Stomach smooth muscle (tissue), 2 donors: ENCODE data around the gene FHIT.

Experiments
- H3K27ac ChIP-seq: one replicate; pipeline ENCODE4 v1.7.0; 2013; ENCODE audit warnings: mild to moderate bottlenecking, low read length, inconsistent platforms
- H3K27me3 ChIP-seq, 2 donors: one replicate each; pipeline ENCODE4 v1.7.0; 2013; ENCODE audit warnings: low read length in 2 of 2; ENCODE audit not compliant: insufficient read depth in 2 of 2, control insufficient read depth in 1 of 2
- H3K36me3 ChIP-seq, 2 donors: one replicate each; pipeline ENCODE4 v1.7.0; 2013; ENCODE audit warnings: low read length in 2 of 2; ENCODE audit not compliant: control insufficient read depth in 2 of 2, insufficient read depth in 2 of 2
- H3K4me1 ChIP-seq: one replicate; pipeline ENCODE4 v1.7.0; 2013; ENCODE audit warnings: low read length; ENCODE audit not compliant: control insufficient read depth, insufficient read depth
- H3K4me3 ChIP-seq, 2 donors: one replicate each; pipeline ENCODE4 v1.7.0; 2013; ENCODE audit warnings: low read length in 2 of 2
- H3K9ac ChIP-seq, 2 donors: one replicate each; pipeline ENCODE4 v1.7.0; 2013; ENCODE audit warnings: low read length in 2 of 2, mild to moderate bottlenecking in 1 of 2
- H3K9me3 ChIP-seq, 2 donors: one replicate each; pipeline ENCODE4 v1.7.0; 2013; ENCODE audit warnings: low read length in 2 of 2; ENCODE audit not compliant: control insufficient read depth in 2 of 2
- donor health status: healthy.
- donor health status: Pancreatic carcinoma.

FHIT gene

GRCh38 chr3:60147249-60147950, 1103.9 kb downstream of the FHIT start:
- Histone ChIP-seq H3K36me3 (no peaks in the 10 kb centered on the region), H3K9me3 (no peaks in the 10 kb centered on the region), H3K27me3 (no peaks in the 10 kb centered on the region), H3K9ac (no peak overlapping the region), H3K4me3 (no peak overlapping the region), H3K27ac (no peak overlapping the region), H3K4me1 (no peaks in the 10 kb centered on the region)

- Histone ChIP-seq H3K27ac (no peak overlapping the region), H3K9ac (no peak overlapping the region), H3K9me3 (no peaks in the 10 kb centered on the region), H3K4me3 (no peak overlapping the region), H3K4me1 (no peaks in the 10 kb centered on the region), H3K27me3 (no peaks in the 10 kb centered on the region), H3K36me3 (no peaks in the 10 kb centered on the region)
Measured at GRCh38 chr3:60146121-60146520, 1105.1 kb downstream of the FHIT start.

- Histone ChIP-seq H3K9me3 (no peaks in the 10 kb centered on the region), H3K36me3 (no peaks in the 10 kb centered on the region), H3K9ac (no peak overlapping the region), H3K4me3 (no peak overlapping the region), H3K27me3 (no peaks in the 10 kb centered on the region), H3K4me1 (no peaks in the 10 kb centered on the region), H3K27ac (no peak overlapping the region)
Measured at GRCh38 chr3:60144071-60144470, 1107.2 kb downstream of the FHIT start.

DNA sequence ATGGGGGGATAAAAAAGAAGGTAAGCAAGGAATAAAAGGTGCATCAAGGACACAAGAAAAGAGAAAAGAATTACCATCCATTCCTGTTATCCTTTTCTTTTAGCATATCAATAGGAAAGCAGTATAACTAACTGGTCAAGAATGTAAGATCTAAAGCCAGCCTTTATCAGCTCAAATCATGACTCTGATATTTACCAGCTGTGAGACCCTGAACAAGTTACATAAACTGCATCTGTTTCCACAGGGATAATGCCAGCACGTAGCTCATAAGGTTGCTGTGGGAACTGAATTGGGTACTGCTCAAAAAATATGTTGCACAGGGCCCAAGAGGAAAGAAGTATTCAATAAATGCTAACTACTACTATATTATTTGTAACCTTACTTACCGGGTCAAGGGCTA, 1109.2 kb downstream of the FHIT start:
- Histone ChIP-seq H3K4me1 (no peaks in the 10 kb centered on the region), H3K27ac (no peak overlapping the region), H3K4me3 (no peak overlapping the region), H3K27me3 (no peaks in the 10 kb centered on the region), H3K9ac (no peak overlapping the region), H3K36me3 (no peaks in the 10 kb centered on the region), H3K9me3 (no peaks in the 10 kb centered on the region)

DNA sequence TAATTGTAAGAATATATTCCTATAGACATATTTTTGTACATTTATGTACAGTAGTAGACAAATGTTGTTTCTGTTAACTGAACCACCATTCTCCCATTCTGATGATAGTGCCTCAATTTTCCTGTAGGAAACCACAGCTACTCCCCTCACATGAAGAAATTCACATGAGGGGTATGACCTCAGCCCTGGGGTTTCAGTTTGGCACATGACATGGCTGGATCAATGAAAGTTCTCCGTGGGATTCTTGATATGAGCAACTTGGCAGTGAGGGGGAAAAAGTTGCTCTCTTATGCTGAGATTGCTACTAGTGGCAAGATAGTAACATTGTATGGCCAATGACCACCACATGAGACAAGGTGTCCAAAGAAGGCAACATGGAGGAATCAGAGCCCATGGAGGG, 1111.1 kb downstream of the FHIT start:
- Histone ChIP-seq H3K27me3 (no peaks in the 10 kb centered on the region), H3K9ac (no peak overlapping the region), H3K4me1 (no peaks in the 10 kb centered on the region), H3K36me3 (no peaks in the 10 kb centered on the region), H3K4me3 (no peak overlapping the region), H3K9me3 (no peaks in the 10 kb centered on the region), H3K27ac (no peak overlapping the region)

- no peaks in the 10 kb centered on the region for H3K36me3 ChIP-seq
Measured at GRCh38 chr3:60136601-60137000, 1114.7 kb downstream of the FHIT start.

DNA sequence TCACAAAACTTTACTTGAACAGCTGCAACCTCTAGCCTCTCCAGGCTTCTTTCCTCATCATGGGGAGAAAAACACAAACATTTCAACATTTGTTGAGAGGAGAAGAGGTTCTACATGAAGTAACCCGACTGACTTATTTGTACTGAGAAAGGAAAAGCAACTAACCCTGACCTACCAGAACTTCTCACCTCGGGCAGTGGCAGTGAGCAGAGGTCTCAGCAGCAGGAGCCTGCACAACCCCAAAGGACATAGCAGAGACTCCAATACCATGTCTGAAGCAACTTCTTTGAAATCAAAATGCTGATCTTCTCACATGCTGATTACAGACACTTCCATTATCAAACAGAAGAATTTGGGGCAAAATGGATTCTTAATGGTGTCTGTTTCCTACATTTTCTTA, 1115.8 kb downstream of the FHIT start:
- no peak overlapping the region for H3K4me3 ChIP-seq
- no peaks in the 10 kb centered on the region for H3K4me1 ChIP-seq
- no peaks in the 10 kb centered on the region for H3K27me3 ChIP-seq
- no peak overlapping the region for H3K9ac ChIP-seq
- no peaks in the 10 kb centered on the region for H3K36me3 ChIP-seq
- H3K9me3 ChIP-seq, result no peaks in the 10 kb centered on the region
- H3K27ac ChIP-seq, result no peak overlapping the region

More at GRCh38 chr3:60136601-60137000, 1114.7 kb downstream of the FHIT start:
- H3K4me1 ChIP-seq, result no peaks in the 10 kb centered on the region
- no peak overlapping the region for H3K4me3 ChIP-seq
- no peak overlapping the region for H3K27ac ChIP-seq
- H3K9me3 ChIP-seq, result no peaks in the 10 kb centered on the region
- H3K27me3 ChIP-seq, result no peaks in the 10 kb centered on the region
- H3K9ac ChIP-seq, result no peak overlapping the region

DNA sequence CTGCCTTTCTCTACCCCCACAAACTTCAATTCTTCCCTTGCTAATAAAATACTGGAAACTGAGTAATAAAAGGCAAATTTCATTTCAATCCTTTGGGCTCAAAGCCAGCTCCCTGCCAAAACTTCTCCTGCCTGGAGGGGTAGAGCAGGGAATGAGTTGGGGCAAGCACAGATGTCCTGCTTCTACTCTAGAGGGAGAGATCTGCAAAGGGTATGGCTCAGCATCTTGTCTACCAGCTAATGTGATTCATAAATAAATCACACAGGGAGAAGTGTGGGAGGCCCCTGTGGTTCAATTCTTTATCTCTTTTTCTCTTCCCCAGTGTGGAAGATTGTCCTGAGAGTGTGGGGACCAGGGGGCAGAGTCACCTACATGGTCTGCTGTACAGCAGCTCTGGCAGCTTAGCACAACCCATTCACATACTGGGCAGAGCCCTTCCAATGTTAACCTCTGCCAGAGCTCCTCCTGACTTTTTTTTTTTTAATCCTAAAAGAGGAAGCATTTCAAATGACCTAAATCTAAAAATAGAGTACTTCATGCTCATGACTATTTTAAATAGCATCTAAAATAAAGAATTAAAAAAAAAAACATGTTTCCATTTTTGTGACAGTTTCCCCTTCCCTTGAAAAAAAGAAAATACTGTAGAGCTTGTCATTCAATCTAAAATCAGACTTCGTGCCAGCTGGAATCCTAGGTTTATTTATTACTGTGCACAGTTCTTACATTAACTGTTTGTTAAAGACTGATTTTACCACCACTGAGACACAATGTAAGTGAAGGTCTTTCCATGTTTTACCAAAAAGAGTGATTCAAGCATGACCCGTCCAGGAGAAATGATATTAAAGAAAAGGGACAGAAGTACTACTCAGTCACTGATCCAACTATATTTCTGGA, 1117.7 kb downstream of the FHIT start:
- no peaks in the 10 kb centered on the region for H3K27me3 ChIP-seq
- no peak overlapping the region for H3K27ac ChIP-seq
- H3K9me3 ChIP-seq, result no peaks in the 10 kb centered on the region
- no peaks in the 10 kb centered on the region for H3K4me1 ChIP-seq
- H3K9ac ChIP-seq, result no peak overlapping the region
- H3K36me3 ChIP-seq, result no peaks in the 10 kb centered on the region
- no peak overlapping the region for H3K4me3 ChIP-seq

DNA sequence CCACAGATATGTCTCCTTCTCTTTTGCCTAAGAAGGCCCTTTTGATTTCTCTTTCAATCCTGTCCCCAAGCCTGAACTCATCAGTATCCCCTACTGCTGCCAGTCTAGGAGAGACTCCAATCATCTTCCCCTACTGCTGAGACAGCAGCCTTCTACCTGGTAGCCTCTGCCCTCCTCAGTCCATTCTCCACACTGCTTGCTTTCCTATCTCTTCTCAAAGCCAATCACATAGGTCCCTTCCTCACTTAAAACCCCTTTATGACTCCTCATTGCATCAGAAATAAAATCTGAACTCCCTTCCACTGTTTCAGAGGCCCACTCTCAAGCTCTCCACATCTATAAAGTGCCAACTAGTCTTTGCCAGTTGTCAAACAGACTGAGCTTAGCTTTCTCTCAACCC, 1119.6 kb downstream of the FHIT start:
- no peak overlapping the region for H3K27ac ChIP-seq
- no peaks in the 10 kb centered on the region for H3K4me1 ChIP-seq
- no peaks in the 10 kb centered on the region for H3K9me3 ChIP-seq
- H3K27me3 ChIP-seq, result no peaks in the 10 kb centered on the region
- H3K9ac ChIP-seq, result no peak overlapping the region
- H3K4me3 ChIP-seq, result no peak overlapping the region
- no peaks in the 10 kb centered on the region for H3K36me3 ChIP-seq

DNA sequence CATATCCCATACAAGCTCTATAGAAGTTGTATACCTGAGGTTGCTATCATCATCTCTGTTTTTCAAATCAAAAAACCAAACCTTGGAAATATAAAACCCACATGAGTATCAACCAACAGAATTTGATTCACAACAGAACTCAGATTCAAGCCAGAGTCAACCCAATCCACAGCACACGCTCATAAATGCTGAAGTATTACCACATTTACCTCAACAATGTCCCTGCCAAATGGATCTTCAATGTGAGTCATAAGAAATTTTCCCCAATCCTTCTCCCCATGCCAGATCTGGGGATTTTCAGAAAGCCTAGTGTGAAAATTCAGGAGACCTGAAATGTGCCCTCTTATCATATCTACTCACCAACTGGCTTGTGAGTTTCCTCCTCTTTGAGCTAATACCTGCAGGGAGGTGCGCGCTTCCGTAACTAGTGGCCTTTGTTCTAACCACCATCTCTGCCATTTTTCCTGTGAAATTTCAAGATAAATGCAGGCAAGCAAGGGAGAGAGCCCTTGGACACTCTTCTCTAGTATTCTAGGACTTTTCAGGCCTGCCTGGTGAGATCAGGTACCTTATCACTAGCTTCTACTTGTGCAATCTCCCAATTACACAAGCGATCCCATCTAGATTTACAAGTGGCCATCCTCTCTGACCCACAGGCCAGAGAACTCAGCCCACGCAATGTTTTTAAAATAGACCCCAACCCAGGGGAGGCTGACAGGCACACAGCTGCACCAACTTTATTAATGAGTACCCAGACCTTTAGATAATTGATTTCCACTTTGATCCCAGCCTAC, 1124.5 kb downstream of the FHIT start:
- no peak overlapping the region for H3K9ac ChIP-seq
- H3K27ac ChIP-seq, result no peak overlapping the region
- H3K4me1 ChIP-seq, result no peaks in the 10 kb centered on the region
- no peak overlapping the region for H3K4me3 ChIP-seq
- no peaks in the 10 kb centered on the region for H3K9me3 ChIP-seq
- no peaks in the 10 kb centered on the region for H3K27me3 ChIP-seq
- H3K36me3 ChIP-seq, result no peaks in the 10 kb centered on the region
